Brain microvascular endothelial cell (primary cell): Measurements from ENCODE around the gene CMTM6.
A peak's percentile ranks its signal among the peaks of the same experiment; 100 is the strongest.
"Not testable (repeated sequence)": the region's sequence is repeated elsewhere in the genome, so short reads cannot be mapped to it uniquely, and the experiment has no call there.

Experiments
- DNase-seq: peaks from one replicate; pipeline ENCODE4 v3.0.0-alpha.2; 2020
- H3K27ac ChIP-seq: fragments of 250-450 bp; sonication (Bioruptor Pico); 2 replicates; pipeline ENCODE4 v1.5.1; 2020; ENCODE audit warnings: mild to moderate bottlenecking, moderate library complexity
- H3K27me3 ChIP-seq: fragments of 250-450 bp; sonication (Bioruptor Pico); replicated peaks from 2 replicates; pipeline ENCODE4 v1.5.1; 2020; ENCODE audit warnings: mild to moderate bottlenecking
- H3K36me3 ChIP-seq: fragments of 250-450 bp; sonication (Bioruptor Pico); replicated peaks from 2 replicates; pipeline ENCODE4 v1.5.1; 2020; ENCODE audit warnings: mild to moderate bottlenecking
- H3K4me3 ChIP-seq: 2 replicates; pipeline ENCODE4 v1.5.1; 2011; ENCODE audit warnings: low read depth, mild to moderate bottlenecking, control low read depth, low read length, moderate library complexity
- CTCF ChIP-seq: IDR thresholded peaks from 2 replicates; pipeline ENCODE4 v1.5.1; 2011; ENCODE audit warnings: low read depth, mild to moderate bottlenecking, moderate library complexity, low read length, control low read depth, inconsistent platforms; ENCODE audit errors: missing control alignments
- in situ Hi-C: cut with HindIII; loops from 2 replicates; pipeline ENCODE4 v1.10.0; 2017; ENCODE audit warnings: low sequenced_read_pairs, low pct_ligation_motif_present

CMTM6 gene

DNA sequence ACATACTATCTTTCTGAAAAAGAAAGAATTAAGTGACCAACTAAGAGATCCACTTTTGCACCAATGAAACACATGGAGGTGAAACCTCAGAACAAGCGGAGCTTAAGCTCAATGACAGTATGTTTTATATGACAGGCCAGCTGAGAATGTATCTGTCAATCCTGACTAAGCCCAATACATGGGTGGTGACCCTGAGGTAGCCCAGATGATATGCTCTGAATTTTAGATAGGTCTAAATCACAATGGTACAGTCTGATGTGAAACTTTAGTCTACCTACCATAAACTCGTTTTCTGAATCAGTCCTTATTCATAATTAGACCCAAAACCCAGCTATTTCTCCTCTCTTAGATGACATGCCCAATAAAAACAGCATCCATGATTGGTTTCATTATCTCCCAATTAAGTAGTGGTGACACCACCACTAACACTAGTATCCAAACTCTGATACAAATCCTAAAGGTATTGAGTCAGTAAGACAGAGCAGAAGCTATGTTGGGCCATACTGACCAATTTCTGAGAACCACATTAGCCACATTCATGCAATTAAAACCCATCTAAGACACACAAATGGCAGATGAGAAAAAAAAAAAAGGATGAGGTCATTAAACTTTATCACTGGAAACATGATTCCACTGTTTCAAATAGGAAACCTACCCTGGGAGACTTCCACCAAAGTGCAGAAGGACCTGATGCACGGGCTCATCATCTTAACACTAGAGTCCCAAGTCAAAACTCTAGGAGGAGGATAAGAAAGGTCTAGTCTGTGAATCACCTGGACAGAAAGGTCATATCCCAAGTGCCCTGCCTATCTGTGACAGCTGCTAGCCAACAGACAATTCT lies 20.6 kb downstream of the CMTM6 start:
- TF ChIP-seq CTCF = no peak
- peaks cover 15% of the 10 kb centered on the region for H3K36me3 ChIP-seq
- in situ Hi-C loops = no loop called here
- H3K4me3 ChIP-seq = no peak overlapping the region
- DNase-seq = no peak
- H3K27ac ChIP-seq = no peak overlapping the region
- no peaks in the 10 kb centered on the region for H3K27me3 ChIP-seq

GRCh38 chr3:32480604-32481003 lies 22.0 kb downstream of the CMTM6 start:
- H3K36me3 ChIP-seq = peaks cover 11% of the 10 kb centered on the region
- in situ Hi-C loops = no loop called here
- H3K27ac ChIP-seq = peak overlapping the region; percentile 27
- no peak overlapping the region for H3K4me3 ChIP-seq
- TF ChIP-seq CTCF = no peak
- DNase-seq = no peak
- no peaks in the 10 kb centered on the region for H3K27me3 ChIP-seq

- TF ChIP-seq CTCF = no peak
- H3K27ac ChIP-seq = no peak overlapping the region
- DNase-seq = no peak
- in situ Hi-C loops = no loop called here
- no peaks in the 10 kb centered on the region for H3K27me3 ChIP-seq
- peaks cover 2% of the 10 kb centered on the region for H3K36me3 ChIP-seq
- H3K4me3 ChIP-seq = no peak overlapping the region
These were observed 28.5 kb downstream of the CMTM6 start for GRCh38 chr3:32474201-32474600.

- H3K27me3 ChIP-seq, DNase-seq, H3K4me3 ChIP-seq, in situ Hi-C loops, H3K36me3 ChIP-seq, H3K27ac ChIP-seq: not testable (repeated sequence)
These were observed 30.5 kb downstream of the CMTM6 start for GRCh38 chr3:32472151-32472550.

GRCh38 chr3:32471246-32471645 lies 31.4 kb downstream of the CMTM6 start:
- in situ Hi-C loops = no loop called here
- H3K27ac ChIP-seq = no peak overlapping the region
- no peak for DNase-seq
- H3K4me3 ChIP-seq = no peak overlapping the region
- peaks cover 3% of the 10 kb centered on the region for H3K36me3 ChIP-seq
- no peaks in the 10 kb centered on the region for H3K27me3 ChIP-seq
- no peak for TF ChIP-seq CTCF

- in situ Hi-C loops = no loop called here
- H3K27me3 ChIP-seq = no peaks in the 10 kb centered on the region
- DNase-seq = no peak
- H3K4me3 ChIP-seq = no peak overlapping the region
- H3K27ac ChIP-seq = peak overlapping the region; percentile 45
- no peak for TF ChIP-seq CTCF
- peaks cover 3% of the 10 kb centered on the region for H3K36me3 ChIP-seq
These were observed 32.3 kb downstream of the CMTM6 start for GRCh38 chr3:32470362-32470761.
